Left ventricle myocardium inferior (tissue), 1 donor: Measurements from ENCODE around the gene HS3ST5. TPM values are rescaled to one million over a fixed set of nuclear protein-coding genes. Genes with fewer than 3 reads are reported as not detected.

Experiments used
- DNase-seq: peaks from one replicate; pipeline ENCODE4 v3.0.0-alpha.2; 2020
- H3K27ac ChIP-seq: fragments of 200-600 bp; replicated peaks from 2 replicates; pipeline ENCODE4 v1.8.0; 2021
- H3K27me3 ChIP-seq: fragments of 200-600 bp; 2 replicates; pipeline ENCODE4 v1.8.0; 2021; ENCODE audit warnings: low read depth
- H3K36me3 ChIP-seq: fragments of 200-600 bp; 2 replicates; pipeline ENCODE4 v1.8.0; 2021
- H3K4me1 ChIP-seq: fragments of 200-600 bp; 2 replicates; pipeline ENCODE4 v1.8.0; 2021
- H3K4me3 ChIP-seq: fragments of 200-600 bp; 2 replicates; pipeline ENCODE4 v1.8.0; 2021; ENCODE audit warnings: mild to moderate bottlenecking, moderate library complexity
- H3K9me3 ChIP-seq: fragments of 200-600 bp; replicated peaks from 2 replicates; pipeline ENCODE4 v1.8.0; 2021
- intact Hi-C: fragments of 100-400 bp; cut with micrococcal nuclease; formaldehyde crosslinking; loops from one replicate; pipeline ENCODE4 v1.11.0; 2022
- total RNA-seq: library from RNA; stranded (reverse); fragmentation: NEBNext Ultra II Directional; extraction: Animal tissue kit (Norgen Biotek cat#: 25700); gene quantifications from one replicate; pipeline ENCODE4 v1.2.1, GENCODE V29; 2021
- TF ChIP-seq, protein P1 (sequence below): fragments of 200-600 bp; IDR thresholded peaks from 2 replicates; pipeline ENCODE4 v1.8.0; 2021; ENCODE audit warnings: antibody characterized with exemption, mild to moderate bottlenecking, borderline replicate concordance
- donor health status: DM: no; HTN: yes; CAD: no; lungs with severe emphysema.

HS3ST5 gene
- total RNA-seq, 1 donor from 2014 or later: not detected

DNA sequence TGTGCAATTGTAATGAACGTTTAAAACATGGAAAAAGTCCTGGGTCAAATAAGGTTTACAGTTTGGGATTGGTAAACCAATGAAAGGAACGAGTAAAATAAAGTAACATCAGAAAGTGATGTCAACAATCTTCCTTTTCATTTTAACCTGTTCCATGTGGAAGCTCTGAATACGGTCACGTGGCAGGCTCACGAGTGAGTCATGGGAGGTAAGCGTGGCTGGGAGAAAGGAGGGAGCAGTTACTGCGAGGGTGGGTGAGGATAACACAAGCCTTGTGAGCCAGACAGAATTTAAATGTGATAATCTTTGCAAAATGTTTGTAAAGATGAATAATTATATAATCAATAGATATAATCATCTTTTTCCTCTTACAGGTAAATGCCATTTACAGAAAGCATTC, 200.6 kb downstream of the HS3ST5 start:
- TF ChIP-seq, protein P1, sequence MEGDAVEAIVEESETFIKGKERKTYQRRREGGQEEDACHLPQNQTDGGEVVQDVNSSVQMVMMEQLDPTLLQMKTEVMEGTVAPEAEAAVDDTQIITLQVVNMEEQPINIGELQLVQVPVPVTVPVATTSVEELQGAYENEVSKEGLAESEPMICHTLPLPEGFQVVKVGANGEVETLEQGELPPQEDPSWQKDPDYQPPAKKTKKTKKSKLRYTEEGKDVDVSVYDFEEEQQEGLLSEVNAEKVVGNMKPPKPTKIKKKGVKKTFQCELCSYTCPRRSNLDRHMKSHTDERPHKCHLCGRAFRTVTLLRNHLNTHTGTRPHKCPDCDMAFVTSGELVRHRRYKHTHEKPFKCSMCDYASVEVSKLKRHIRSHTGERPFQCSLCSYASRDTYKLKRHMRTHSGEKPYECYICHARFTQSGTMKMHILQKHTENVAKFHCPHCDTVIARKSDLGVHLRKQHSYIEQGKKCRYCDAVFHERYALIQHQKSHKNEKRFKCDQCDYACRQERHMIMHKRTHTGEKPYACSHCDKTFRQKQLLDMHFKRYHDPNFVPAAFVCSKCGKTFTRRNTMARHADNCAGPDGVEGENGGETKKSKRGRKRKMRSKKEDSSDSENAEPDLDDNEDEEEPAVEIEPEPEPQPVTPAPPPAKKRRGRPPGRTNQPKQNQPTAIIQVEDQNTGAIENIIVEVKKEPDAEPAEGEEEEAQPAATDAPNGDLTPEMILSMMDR: no peak
- H3K27ac ChIP-seq: no peak overlapping the region
- DNase-seq: no peak
- H3K9me3 ChIP-seq: peaks cover 6% of the 10 kb centered on the region
- no peak overlapping the region for H3K4me3 ChIP-seq
- intact Hi-C loops: no loop called here
- H3K4me1 ChIP-seq: no peaks in the 10 kb centered on the region
- H3K36me3 ChIP-seq: no peaks in the 10 kb centered on the region
- H3K27me3 ChIP-seq: no peaks in the 10 kb centered on the region

DNA sequence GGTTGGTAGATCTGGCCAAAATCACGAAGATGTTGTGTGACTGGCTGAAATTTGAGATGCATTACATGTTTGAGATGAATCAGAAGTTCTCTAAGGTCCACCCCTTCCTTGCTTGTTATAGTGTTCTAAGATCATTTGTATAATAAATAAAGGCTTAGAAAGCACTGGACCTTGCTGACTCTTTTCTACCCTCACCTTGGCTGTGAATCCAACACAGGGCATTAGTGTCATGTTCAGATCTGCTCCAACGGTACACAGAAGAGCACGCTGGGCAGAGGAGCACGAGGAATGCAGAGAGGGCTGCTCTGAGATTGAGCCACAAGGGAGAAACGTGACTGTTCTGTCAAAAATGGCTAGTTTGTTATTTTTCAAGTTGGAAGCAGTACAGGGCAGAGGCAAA, 202.4 kb downstream of the HS3ST5 start:
- no peak overlapping the region for H3K4me3 ChIP-seq
- H3K4me1 ChIP-seq: no peaks in the 10 kb centered on the region
- no peaks in the 10 kb centered on the region for H3K9me3 ChIP-seq
- TF ChIP-seq, protein P1: no peak
- H3K36me3 ChIP-seq: no peaks in the 10 kb centered on the region
- no peak for DNase-seq
- intact Hi-C loops: no loop called here
- no peak overlapping the region for H3K27ac ChIP-seq
- peaks cover 4% of the 10 kb centered on the region for H3K27me3 ChIP-seq

DNA sequence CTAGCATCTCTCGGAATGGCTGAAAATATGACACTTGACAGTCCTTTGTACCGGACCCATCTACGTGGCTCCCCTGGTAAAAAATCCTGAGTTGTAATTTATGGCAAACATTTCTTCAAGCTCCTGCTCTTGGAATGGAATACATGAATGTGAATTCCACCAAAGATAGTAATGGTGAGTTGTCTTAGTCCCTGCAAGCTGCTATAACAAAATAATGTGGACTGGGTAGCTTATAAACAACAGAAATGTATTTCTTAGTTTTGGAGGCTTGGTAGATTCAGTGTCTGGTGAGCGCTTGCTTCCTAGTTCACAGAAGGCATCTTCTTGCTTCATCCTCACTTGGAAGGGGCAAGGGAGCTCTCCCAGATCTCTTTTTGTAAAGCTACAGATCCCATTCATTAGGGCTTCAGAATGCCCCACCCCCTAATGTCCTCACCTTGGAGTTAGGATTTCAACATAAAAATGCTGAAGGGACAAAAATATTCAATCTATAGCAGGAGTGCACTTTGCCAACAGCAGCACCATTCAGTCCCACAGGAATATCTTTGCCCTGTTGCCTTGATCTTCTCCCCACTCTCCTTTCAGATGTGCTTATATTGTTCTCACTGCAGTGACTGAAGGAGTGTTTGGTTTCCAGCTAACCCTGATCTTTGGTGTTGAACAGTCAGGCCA, 204.1 kb downstream of the HS3ST5 start:
- Histone ChIP-seq H3K27ac (no peak overlapping the region), H3K4me1 (no peaks in the 10 kb centered on the region), H3K4me3 (no peak overlapping the region), H3K27me3 (peaks cover 10% of the 10 kb centered on the region), H3K36me3 (no peaks in the 10 kb centered on the region), H3K9me3 (no peaks in the 10 kb centered on the region)
- DNase-seq: no peak
- TF ChIP-seq, protein P1: no peak
- intact Hi-C loops: no loop called here

DNA sequence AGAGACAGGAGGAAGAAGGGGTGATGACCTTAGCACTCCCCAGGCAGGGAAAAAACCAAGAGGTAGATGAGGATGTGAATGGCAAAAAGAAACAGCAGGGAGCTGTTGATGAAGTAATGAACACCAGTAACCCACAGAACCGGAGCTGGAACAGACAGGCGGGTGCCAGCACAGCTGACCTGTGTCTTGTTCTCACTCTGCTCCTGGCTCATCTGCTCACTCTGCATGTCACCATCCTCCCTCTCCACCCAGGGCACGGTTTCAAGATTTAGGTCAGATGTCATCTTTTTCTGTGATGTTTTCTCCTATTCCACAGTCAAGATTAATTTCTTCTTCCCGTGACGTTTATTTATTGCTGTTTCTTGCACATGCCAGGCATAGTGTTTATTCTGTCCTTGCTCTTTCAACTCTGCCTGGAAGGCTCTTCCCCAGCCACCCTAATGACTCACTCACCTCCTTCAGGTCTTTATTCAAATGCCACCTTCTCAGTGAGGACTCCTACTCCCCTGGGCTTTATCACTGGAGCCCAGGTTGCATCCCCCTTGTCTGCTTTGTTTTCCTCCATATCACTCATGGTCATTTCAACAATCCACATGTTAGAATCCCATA, 207.4 kb downstream of the HS3ST5 start:
- Histone ChIP-seq H3K36me3 (no peaks in the 10 kb centered on the region), H3K9me3 (no peaks in the 10 kb centered on the region), H3K4me3 (no peak overlapping the region), H3K4me1 (no peaks in the 10 kb centered on the region), H3K27ac (no peak overlapping the region), H3K27me3 (peaks cover 10% of the 10 kb centered on the region)
- DNase-seq: no peak
- TF ChIP-seq, protein P1: no peak
- intact Hi-C loops: no loop called here

DNA sequence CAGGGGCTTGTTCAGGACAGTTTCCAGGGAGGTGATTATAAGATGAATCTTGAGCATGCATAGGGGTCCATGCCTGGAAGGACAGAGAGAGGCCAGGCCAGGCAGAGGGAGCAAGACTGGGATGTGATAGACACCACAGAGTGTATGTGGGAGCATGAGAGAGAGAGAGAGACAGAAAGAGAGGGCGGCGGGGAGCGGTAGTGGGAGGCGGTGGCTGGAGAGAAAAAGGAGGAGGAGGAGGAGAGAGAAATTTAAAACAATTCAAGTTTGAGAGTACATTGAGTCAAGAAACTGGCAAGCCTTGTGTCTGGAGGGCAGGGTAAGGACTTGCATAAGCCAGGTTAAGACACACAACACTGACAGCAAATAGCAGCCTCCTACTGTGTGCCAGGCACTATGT, 209.0 kb downstream of the HS3ST5 start:
- Histone ChIP-seq H3K36me3 (no peaks in the 10 kb centered on the region), H3K4me1 (no peaks in the 10 kb centered on the region), H3K4me3 (no peak overlapping the region), H3K9me3 (no peaks in the 10 kb centered on the region), H3K27me3 (peaks cover 10% of the 10 kb centered on the region), H3K27ac (no peak overlapping the region)
- TF ChIP-seq, protein P1: no peak
- no peak for DNase-seq
- intact Hi-C loops: no loop called here
